Endometrium (tissue), 2 donors: ENCODE data around the gene ASXL1.
"Not testable (repeated sequence)": the region's sequence is repeated elsewhere in the genome, so short reads cannot be mapped to it uniquely, and the experiment has no call there.

Experiments used
- FAIRE-seq: peaks from 2 replicates; lab custom pipeline; 2012; peaks lifted over from hg19 to GRCh38; lab: Jason Lieb, UNC
- donor health status: control.
- donor health status: control.

The ASXL1 gene

DNA sequence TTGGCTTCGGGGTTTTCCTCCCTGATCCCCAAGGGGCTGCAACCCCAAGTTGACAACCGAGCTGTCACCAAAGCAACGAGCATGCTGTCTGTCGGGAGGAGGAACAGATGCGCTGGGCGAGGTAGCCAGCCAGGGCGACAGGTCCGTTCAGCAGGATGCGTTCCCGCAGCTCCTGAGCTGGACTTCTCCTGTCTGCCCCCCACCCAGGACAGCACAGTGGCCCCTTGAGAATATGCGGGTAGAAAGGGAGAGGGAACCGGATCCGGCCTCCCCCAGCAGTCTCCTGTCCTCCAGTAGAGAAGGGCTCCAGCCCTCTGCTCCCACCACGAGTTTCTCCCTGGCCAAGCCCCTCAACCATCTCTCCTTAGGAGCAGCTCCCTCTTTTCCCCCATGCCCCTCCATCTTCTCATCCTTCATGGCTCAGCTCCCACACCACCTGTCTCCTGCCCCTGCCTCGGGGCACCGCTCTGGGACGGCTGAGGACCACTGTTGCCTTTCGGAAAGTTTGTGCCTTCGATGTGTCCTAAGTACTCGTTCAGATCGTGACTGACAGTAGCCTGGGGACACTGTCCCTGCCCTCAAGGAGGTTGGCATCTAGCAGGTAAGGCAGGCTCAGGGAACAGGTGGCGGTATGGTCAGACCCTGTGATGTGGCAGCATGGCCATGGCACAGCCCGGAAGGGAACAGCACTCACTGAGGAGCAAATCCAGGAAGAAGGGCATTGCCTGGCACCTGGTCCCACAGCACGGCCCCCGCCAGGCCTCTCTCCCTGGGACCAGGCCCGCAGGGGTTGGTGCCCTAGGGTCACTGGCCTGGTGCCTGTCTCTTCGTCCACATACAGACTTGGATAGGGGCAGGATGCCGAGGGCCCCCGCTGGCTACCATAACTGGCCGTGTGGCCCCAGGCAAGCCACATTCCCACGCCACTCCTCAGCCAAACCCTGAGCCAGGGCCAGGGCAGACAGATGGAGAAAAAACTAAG, 96.3 kb downstream of the ASXL1 start:
- no peak for FAIRE-seq

GRCh38 chr20:32455171-32455900, 97.2 kb downstream of the ASXL1 start:
- no peak for FAIRE-seq

DNA sequence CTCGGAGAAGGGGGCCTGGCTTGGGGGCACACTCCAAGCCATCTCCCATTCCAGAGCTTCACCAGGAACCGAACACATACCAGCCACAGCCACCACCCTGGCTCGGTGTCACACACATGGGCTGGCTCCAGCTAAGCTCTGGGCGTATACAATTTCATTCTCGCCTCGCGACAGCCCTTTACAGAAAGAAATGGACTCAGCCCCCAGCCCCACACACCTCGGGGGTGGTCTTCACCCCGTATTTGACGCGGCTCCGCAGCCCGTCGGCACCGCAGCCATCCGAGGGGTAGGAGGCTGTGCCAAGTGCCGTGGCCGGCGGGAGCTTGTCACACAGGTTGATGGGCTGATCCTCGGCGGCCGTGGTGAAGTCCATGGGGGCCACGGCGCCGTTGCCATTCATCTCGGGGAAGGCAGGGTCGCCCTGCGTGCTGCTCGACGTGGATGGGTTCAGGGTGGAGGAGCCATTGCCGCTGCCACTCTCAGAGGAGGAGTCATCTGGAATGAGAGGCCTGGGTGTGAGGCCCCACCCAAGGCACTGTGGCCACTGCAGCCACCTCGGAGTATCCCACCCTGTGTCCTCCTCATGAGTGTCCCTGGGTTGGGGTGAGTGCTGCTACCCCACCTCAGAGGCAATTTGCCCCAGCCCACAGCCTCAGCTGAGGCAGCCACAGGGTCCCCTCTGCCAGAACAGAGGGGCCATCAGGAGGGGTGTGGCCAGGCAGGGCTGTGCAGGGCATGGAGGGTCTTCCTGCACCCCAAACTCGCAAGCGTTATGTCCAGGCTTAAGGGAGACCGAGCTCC, 98.0 kb downstream of the ASXL1 start:
- FAIRE-seq: no peak

DNA sequence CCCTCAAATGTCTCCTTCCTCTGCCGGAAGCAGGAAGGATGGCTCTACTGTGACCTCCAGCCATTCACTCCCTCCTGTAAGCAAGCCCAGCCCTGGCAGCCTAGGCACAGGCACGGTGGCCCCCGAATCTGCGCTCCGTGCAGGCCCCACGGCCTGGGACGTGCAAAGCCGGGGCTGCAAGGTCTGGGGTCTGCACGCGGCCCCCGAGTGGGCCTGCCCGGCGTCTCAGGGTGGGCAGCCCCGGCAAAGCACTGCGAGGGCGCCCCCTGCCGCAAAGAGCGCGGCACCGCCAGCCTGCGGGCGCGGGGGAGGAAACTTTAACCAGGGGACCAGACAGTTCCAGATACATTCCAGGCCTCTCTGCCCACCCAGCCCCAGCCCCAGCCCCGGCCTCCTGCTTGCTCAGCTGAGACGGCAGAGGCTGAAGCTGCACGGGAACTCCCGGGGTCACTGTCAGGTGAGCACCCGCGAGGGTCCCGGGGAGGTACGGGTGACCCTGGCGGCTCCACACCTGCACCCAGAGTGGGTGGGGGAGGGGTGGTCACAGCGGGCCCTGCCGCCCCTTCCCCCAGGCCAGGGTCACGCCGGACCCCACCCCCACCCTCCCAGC, 98.8 kb downstream of the ASXL1 start:
- FAIRE-seq: no peak

DNA sequence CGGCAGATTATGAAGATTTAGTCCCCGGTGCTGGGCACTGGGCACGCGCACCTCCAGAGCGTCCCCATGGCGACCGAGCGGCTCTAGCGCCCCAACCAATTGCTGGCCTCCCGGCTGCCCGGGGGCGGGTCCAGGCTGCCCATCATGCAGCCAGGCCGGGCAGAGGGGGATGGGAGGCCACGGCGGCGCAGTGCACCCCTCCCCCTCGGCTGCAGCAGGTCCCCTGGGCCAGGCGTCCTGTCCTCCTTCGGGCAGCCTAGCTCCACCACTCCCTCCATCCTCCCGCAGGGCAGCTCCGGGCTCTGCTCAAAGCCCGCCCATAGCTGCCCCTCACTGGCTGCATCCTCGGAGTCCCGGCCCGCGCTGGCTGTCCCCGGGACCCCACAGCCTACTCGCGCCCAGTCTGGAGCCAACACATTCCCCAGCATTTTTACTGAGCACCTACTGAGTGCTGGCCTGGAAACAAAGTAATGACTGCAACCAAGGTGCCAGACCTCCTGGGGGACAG, 99.4 kb downstream of the ASXL1 start:
- FAIRE-seq: no peak

DNA sequence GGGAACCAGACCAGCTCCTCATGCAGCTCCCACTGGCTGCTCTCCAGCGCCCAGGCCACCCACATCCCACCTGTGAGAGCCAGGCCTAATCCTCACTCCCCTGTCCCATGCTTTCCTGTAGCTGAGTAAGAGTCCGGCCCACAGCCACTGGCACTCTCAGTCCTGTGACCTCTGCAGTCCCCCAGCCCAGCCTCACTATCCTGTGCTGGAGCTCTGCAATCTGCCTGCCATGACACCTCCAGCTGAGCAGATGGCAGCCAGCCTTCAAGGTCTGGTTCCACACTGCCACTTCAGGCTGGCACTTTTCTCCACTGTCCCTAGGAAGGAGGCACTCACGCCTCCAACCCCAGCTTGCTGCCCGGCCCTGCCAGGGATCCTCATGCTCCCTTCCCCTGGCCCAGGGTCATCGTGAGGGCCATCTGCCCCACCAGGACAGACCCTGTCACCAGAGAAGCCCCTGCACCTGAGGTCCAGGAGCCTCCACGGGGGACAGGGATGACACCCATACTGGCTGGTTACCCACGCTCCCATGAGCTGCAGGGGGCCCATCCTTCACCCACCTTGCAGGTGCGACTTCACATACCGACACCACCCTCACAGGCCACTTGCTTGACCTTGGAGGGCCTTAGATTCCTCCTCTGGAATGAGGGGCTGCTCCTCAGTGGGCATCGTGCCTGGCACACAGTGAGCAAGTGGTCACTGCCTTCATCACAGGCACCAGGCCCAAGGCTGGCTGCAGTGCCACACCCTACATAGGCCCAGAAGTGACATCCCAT, 100.1 kb downstream of the ASXL1 start:
- FAIRE-seq: no peak

DNA sequence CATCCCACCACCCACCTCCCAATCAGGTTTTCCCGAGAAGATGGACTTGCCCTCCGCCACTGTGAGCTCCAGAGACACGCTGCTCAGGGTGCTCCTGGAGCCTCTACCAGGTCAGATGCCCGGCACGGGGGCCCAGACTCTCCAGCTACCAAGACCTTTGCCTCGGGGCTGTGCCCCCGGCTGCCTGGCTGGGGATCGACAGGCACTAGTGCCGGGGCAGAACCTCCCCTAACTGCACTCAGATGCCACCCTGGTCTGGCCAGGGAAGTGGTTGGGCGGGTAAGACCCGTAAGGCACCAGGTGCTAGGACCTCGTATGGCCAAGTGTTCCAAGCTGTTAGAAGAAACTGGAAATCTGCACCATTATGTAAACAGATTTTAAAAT, 100.7 kb downstream of the ASXL1 start:
- no peak for FAIRE-seq

DNA sequence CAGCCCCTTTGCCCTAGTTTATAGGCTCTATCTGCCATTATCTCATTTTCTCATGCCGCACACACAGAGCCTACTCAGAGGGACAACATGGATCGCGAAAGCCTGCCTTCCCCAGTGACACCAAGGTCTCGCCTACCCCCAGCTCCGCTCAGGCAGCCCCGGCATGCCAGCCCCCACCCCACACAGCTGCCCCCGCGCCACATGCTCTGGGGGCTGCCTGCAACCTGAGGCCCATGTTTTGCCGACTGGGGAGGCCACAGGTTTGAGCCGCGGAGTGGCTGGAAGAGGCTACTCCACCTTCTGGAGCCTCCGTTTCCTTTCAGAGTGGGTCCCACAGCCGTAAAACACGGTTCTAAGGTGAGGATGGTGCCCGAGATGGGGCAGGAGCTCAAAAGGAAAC, 102.1 kb downstream of the ASXL1 start:
- no peak for FAIRE-seq

DNA sequence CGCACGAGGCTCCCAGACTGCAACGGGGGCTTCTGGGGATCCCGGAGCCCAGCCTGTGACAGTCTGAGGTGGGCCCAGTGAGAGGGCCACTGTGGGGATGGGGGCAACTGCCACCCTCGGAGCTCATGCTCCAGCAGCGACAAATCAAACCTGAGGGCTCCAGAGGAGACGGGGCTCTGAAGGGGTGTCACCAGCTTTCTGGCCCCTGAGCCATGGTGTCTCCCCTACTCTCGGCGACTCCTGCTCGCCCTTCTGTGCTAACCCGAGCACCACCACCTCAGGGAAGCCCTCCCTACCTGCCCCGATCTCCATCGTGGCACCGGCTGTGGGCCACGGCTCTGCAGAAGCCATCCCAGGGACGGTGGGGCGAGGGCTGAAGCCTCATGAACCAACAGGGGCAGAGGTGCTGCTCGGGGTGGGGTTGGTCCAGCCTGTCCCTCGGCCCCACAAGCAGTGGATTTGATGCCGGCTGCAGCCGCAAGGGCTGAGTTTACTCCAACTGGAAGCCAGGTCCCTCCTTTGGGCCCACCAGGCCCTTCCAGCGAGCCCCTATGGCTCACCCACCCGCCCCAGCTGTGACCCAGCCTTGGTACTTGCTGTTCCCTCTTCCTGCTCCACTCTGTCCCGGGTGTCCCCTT, 102.7 kb downstream of the ASXL1 start:
- no peak for FAIRE-seq

DNA sequence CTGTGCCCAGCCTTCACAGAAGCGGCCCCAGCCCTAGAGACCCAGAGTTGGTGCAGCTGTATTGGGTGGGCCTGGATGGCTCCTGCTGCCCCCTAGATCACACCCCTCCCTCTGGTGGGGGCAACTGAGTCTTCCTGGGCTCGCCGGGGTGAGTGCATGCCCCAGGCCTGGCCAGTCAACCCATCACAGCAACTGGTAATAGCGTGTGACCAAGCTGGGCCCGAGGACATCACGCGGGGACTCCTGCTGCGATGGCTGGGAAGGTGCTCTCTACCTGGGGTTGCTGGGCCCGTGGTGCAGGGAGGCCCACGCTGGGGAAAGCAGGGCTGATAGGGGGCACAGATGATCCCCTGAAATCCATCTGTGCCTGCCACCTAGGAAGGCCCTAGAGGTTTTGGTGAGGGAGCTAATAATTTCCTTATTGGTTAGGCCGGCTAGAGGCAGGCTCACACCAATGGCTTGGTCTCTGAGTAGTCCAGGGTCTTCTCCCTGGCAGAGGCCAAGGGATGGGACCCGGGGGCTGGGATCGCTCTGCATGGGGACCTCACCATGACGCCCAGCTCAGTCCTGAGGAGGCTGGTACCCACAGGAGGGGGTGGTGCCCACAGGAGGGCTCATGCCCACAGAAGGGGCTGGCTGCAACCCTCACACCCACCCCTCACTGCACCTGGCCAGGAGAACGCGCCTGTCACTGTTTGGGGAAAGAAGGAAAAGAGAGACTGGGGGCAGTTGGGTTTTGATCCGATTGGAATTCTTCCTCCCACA, 103.9 kb downstream of the ASXL1 start:
- no peak for FAIRE-seq

- FAIRE-seq: no peak
Observed at GRCh38 chr20:32462900-32463641, 104.9 kb downstream of the ASXL1 start.

GRCh38 chr20:32463642-32464400, 105.7 kb downstream of the ASXL1 start:
- no peak for FAIRE-seq

DNA sequence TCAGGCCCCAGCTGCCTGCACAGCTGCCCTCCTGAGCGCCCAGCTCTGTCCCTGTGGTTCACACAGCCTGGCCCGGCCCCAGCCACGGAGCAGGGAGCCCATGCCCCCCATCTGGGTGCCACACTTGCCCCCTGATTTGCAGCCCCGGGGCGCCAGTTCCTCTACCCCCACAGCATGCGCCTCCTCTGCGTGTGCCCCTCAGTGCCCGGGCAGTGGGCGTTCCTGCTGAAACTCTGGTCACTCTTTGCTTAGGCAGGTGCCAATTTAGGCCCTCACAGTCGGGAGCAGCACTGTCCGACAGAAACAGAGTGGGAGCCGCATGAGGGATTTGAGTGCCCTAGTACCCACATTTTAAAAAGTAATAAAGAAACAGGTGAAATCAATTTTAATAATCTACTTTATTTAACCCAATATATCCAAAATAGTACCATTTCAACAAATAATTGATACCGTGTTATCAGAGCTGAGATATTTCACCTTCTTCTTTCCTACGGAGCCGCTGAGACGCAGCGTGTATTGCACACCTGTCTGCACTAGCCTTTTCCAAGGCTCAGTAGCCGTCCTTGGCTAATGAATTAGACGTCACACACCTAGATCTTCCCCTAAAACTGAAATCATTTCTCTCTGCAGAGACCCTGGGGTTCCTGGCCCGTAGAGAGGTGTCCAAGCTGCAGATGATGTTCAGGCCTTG, 106.4 kb downstream of the ASXL1 start:
- no peak for FAIRE-seq

GRCh38 chr20:32465092-32465900, 107.2 kb downstream of the ASXL1 start:
- FAIRE-seq: no peak

GRCh38 chr20:32465901-32466675, 108.0 kb downstream of the ASXL1 start:
- FAIRE-seq: not testable (repeated sequence)
